GM19193 (cell line): ENCODE results near the gene PRKCA.

ENCODE experiments used
- POLR2A ChIP-seq: IDR thresholded peaks from 4 replicates; pipeline ENCODE4 v1.6.1; 2011; ENCODE audit not compliant: insufficient read depth, insufficient read length; ENCODE audit errors: extremely low read depth

Gene PRKCA

DNA sequence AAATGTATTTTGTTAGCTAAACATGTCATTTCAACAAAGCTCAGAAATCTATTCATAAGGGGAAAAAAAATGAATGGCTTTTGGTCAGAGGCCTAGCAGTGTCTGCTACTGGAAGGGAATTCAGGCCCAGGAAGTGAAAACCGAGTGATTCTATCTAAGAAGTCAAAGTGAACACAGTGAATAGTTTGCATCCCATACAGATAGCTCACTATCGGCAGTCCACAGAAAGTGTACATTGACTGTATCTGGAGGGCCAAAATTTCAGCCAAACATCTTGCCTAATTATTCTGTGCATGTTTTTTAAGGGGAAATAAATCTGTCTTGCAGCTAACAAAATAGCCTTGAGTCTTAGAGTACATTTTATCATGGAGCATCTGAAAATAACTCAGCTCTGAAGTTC, 318.1 kb downstream of the PRKCA start:
- TF ChIP-seq POLR2A = no peak

DNA sequence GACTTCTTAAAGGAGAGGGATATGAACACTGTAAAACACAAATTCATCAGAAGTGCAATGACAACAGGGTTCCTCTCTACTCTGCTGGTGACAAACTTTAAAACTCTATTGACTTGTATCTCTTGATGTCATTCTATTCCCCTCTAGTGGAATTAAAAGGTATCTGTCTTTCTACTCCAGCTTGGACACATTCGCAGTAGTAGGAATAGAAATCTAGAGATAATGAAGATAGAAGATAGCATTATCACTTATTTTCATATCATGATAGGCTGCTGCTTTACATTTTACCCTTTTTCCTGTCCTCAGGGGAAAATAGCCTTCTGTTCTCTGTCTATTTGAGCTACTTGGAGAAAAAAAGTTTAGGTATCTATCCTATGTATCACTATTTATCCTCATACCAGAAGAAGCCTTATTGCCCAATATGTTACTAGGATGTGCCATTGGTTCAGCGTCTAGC, 322.9 kb downstream of the PRKCA start:
- no peak for TF ChIP-seq POLR2A

DNA sequence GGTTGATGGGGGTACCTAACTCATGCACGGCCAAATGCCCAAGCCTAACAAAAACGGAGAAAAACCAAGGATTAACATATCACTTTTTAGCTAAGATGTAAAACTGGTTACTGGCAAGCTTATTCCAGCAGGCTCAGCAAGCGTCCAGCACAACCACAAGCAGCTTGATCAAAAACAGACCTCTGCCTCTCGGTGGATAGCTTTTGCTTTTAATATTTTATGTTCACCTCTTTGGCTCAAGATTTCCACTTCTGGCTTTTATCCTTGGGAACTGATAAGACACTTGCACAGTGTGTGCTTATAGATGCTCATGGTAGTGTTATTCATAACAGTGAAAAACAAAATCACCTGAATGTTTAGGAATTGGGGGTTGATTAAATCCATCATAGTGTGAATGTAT, 325.6 kb downstream of the PRKCA start:
- no peak for TF ChIP-seq POLR2A

DNA sequence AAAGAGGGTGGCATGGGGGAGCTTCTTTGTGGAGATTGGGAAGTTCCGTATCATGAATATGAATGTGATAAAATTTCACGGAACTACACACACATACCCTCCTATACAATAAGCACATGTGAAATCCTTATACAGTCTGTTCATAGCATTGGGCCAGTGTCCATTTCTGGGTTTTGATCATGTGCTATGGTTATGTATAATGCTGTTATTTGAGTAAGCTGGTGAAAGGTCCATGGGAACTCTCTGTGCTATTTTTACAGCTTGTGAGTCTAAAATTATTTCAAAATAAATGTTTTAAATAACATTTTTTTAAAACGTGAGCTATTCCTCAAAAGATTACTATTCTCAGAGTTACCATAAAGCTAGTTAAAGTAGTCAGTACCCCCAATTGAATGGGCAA, 327.3 kb downstream of the PRKCA start:
- no peak for TF ChIP-seq POLR2A

DNA sequence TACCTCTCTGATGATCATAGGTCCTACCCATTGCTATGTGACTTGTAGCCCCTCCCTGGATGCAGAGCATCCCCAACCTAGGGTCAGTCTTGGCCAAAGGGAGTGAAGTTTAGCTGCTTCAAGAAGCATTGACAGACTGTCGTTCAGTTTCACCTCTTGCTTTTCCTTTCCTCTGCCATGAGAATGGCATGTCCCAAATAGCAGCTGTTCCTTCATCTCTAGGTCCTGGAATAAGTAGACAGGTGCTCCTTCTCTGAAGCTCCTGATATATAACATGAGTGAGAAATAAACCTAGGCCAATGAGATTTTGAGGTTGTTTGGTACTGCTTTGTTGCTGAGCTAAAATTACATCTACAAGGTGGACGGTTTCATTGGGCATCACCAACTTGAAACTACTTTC, 328.0 kb downstream of the PRKCA start:
- no peak for TF ChIP-seq POLR2A

DNA sequence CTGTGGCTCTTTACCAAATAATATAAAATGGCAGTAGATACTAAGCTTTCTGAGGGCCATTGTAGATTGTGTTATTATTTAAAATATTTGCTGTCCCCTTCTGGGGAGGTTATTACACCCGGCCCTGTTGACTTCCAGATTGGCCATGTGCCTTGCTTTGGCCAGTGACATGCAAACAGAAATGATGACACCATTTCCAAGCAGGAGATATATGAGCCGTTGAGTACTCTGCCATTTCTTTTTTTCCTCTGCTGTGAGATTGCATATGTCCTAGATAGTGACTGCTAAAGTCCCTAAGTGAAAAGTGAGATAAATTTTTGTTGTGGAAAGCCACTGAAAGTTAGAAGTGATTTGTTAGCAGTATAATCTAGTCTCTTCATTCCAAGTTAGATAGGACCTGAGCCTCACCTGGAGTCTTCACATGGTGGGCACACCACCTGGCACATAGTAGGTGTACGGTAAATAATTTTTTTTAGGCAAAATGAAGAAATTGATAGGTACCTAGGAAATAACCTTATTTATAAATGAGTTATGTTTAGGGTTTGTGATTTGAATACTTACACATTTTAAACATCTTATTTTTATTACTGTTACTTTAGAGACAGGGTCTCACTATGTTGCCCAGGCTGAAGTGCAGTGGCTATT, 328.5 kb downstream of the PRKCA start:
- no peak for TF ChIP-seq POLR2A

DNA sequence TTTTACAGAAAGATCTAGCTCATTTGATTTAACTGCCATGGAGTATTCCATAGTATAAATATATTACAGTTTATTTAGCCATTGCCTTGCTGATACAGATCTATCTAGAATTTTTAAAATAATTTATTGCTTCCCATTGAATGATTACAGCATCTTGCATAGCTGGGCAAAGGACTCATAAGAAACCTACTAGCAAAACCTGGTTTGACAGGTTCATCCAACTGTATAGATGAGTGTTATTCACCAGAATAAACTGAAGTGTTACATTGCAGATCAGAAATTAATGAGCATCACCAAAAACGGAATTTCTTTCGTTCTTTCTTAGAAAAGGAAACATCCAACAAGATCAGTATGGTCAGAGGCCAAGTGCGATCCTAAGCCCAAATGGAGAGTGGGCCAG, 330.3 kb downstream of the PRKCA start:
- no peak for TF ChIP-seq POLR2A

DNA sequence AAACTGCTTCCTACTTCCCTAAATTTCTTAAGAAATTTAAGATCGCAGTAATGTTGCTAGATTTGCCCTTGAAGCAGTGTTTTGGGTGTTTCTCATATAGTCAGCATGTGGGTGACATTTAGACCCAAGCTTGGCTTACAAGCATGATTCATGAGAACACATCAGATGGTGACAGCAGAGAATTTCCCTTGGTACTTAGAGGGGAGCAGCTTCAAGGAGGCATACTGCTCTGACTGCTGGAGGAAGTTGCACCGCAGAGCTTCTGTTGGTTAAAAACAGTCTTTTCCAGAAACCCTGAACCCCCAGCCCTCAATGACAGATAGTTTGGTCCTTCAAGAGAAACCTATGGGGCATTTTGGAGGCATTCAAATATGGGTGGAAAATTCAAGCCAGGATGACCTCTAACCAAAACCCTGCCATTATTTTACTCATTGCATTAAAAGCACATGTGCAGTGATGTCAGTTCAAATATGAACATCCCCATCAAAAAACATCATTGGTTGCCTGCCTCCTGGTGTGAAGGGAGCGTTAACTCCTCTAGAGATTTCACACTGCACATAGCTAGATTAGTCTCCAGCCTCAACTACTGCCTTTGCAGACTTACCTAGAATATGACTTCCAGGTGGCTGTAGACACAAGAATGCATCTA, 331.0 kb downstream of the PRKCA start:
- TF ChIP-seq POLR2A = no peak

DNA sequence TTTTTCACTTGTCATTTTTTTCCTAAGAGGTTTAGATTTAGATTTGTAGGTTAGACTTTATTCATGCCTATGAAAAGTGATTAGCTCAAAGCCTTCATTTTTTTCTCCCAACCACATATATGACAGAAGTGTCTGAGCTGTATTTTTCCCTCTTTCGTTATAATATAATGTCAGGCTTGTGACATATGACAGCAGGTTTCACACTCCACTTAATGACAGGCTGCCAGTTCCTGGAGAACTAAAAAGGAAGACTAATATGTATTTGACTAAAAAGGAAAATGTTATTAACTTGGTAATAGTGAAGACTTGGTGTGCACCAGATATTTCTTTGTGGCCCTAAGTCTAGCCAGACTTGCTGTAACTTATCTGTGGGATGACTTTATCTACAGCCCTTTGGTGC, 331.8 kb downstream of the PRKCA start:
- no peak for TF ChIP-seq POLR2A

DNA sequence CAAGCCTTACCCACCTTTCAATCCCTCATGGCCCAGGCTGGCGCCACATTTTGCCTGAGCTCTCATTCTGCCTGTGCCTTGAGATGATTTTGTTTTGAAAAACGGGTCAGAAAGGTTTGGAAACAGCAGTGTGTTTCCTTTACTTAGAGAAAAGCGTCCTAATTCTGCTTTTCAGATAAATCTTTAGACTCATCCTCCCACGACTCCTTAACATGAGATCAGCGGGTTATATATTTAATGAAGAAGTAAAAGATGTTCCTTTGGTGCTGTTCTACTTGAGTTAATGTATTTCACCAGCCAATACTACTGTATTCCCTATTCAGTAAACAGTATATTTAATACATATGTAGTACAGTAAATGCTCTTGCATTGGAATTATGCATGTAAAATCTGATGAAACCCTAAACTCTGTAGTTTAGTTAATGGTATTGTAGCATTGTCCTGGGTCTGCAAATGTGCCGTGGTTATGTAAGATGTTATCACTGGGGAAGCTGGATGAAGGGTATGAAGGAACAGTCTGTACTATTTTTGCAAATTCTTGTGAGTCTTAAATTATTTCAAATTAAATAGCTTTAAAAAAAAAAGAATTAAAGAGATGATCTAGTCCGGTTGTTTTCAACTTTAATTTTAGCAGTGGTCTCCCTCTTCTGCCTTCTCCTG, 333.1 kb downstream of the PRKCA start:
- TF ChIP-seq POLR2A = no peak

DNA sequence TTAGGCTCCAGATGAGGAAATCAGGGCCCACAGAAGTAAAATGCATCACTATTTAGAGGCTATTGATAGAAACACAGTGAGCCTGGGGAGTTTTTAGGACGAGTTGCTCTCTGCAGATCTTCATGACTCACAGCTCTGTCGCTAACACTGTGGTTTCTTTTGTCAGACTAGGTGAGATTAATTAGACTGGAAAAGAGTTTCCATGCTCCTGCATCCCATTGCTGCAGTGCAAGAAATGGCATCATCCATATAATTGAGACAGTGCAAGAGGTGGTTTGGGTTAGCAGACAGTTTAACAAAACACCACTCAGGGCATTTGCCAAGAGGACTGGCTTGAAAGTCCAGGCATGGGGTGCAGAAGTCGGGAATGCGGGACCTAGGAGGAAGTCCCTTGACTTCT, 333.7 kb downstream of the PRKCA start:
- no peak for TF ChIP-seq POLR2A

DNA sequence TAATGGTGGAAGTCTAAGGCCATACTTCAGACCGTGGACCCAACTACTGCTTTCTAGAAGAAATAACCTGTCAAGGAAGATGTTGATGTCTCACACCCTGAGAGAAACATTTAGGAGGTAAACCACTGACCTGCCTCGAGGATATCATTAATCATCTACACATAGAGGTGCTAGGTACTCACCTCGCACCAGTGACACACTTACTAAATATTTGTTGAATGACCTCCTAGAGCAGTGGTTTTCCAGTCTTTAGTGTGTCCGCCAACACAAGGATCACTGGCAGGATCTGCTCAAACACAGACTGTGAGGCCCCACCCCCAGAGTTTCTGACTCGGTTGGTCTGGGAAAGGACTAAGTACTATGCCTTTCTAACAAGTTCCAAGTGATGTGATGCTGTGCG, 335.1 kb downstream of the PRKCA start:
- no peak for TF ChIP-seq POLR2A

DNA sequence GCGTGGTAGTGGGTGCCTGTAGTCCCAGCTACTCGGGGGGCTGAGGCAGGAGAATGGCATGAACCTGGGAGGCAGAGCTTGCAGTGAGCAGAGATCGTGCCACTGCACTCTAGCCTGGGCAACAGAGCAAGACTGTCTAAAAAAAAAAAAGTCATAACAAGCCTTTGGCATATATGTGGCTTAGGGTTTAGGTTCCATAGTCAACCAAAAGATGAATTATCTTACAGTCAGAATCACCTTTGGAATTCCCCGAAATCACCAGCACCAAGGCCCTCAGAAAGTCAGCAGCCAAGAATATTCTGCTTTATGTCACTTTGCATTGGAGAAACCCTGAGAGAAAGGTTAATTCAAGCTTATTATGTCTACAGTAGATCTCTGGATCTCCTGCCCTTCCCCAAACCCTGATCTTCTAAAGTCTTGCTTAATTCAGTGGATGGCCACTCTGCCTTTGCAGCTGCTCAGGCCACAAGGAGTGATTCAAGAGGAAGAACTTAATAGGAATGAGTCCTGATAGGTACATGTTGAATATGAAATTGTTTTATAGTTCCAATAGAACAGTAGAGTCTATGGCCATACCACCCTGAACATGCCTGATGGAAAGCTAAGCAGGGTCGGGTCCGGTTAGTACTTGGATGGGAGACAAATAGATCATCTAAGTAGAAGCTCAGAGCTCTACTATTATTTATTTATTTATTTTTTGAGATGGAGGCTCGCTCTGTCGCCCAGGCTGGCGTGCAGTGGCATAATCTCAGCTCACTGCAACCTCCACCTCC, 336.5 kb downstream of the PRKCA start:
- TF ChIP-seq POLR2A = no peak

DNA sequence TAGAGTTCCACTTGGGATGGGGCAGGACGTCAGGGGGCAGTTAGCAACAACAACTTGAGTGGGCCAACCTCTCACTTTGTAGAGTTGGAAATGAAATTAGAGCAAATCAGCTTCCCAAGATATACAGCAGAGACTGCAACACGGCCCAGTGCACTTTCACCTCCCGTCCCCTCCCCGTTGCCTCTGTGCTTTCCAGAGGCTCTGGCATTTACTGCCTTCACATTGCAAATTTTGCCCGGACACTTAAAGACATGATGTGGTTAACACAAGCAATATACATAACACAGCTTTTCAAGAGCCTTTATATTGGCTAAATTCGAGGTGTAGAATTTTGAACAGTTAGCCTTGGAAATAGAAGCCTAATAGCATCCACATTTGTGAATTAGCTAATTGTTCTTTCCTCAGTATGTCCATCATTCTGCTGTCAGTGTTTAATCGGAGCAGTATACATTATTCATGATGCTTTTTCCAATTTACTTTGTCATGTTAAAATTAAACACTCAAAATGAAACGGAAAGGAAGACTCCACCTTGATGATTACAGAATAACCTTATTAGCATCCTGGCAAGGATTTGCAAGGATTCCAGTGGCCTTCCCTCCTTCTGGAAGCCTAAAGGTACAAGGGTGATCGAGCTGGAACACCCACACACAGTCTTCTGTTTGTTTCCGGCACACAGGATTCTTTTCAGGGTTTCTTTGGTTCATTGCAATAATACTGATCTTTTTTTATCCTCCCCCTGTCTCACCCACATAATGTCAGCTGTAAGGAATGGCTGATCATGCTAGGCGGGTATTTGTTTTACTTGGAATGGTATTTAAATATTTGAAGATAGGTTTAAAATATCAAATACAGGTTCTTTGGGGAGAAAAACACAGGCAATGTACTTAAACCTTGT, 341.6 kb downstream of the PRKCA start:
- TF ChIP-seq POLR2A = no peak
